Peyer's patch (tissue), 4 donors: ENCODE results near the gene GNAZ.

Experiments
- CTCF ChIP-seq, 6 experiments: fragments of 450-650 bp in 4 of 6; fragments of 200-600 bp in 2 of 6; sonication (generic) in 1 of 6; IDR thresholded peaks; one replicate each; pipeline ENCODE4 v1.5.1; 2017 to 2019; ENCODE audit warnings: antibody characterized with exemption in 6 of 6, mild to moderate bottlenecking in 3 of 6, moderate library complexity in 1 of 6
- POLR2A ChIP-seq, 2 donors: fragments of 450-650 bp; IDR thresholded peaks; one replicate each; pipeline ENCODE4 v1.5.1; 2017; ENCODE audit warnings: antibody characterized with exemption in 2 of 2, mild to moderate bottlenecking in 2 of 2, moderate library complexity in 2 of 2

- TF ChIP-seq CTCF (IDR thresholded peaks at IDR 0.05) (no peak), POLR2A (IDR thresholded peaks at IDR 0.05) (no peak)
Measured at GRCh38 chr22:23126165-23127054, 56.1 kb downstream of the GNAZ start.
